H1 (cell line): ENCODE results near the gene HECTD3. TPM values are rescaled to one million over a fixed set of nuclear protein-coding genes. Genes with fewer than 3 reads are reported as not detected.

Experiments used
- CTCF ChIA-PET: fragments of 300-600 bp; sonication (Branson Sonifier 250); formaldehyde crosslinking; loops from one replicate; lab custom pipeline; 2021; ENCODE audit not compliant: partially characterized antibody; lab: Charles Lee
- POLR2A ChIA-PET: fragments of 300-600 bp; sonication (Branson Sonifier 250); formaldehyde crosslinking; loops from one replicate; lab custom pipeline; 2021; ENCODE audit warnings: inconsistent platforms; ENCODE audit not compliant: partially characterized antibody; lab: Charles Lee
- DNase-seq, 2 experiments: peaks; one replicate each; pipeline versions ENCODE4 v3.0.0 to v3.0.0-alpha.2; 2010 to 2022; ENCODE audit warnings: low spot score in 2 of 2, low read depth in 1 of 2, mixed read lengths in 1 of 2
- FAIRE-seq: peaks from 2 replicates; lab custom pipeline; 2011; peaks lifted over from hg19 to GRCh38; lab: Jason Lieb, UNC
- H2AFZ ChIP-seq: 2 replicates; pipeline ENCODE4 v1.8.1; 2012; ENCODE audit warnings: low read length, inconsistent platforms
- H2AK5ac ChIP-seq: 2 replicates; pipeline ENCODE4 v1.6.1; 2013; ENCODE audit warnings: low read depth, low read length
- H2BK120ac ChIP-seq: replicated peaks from 2 replicates; pipeline ENCODE3; 2013; ENCODE audit warnings: low read depth, low read length, inconsistent platforms
- H2BK12ac ChIP-seq: 2 replicates; pipeline ENCODE4 v1.6.1; 2013; ENCODE audit warnings: low read depth, low read length
- H2BK15ac ChIP-seq: 2 replicates; pipeline ENCODE4 v1.6.1; 2013; ENCODE audit warnings: low read length
- H2BK20ac ChIP-seq: 2 replicates; pipeline ENCODE4 v1.6.1; 2013; ENCODE audit warnings: low read length
- H2BK5ac ChIP-seq: 2 replicates; pipeline ENCODE4 v1.6.1; 2013; ENCODE audit warnings: low read depth, low read length
- H3K14ac ChIP-seq: 2 replicates; pipeline ENCODE4 v1.6.1; 2013; ENCODE audit warnings: inconsistent platforms; ENCODE audit not compliant: insufficient read length
- H3K18ac ChIP-seq: 2 replicates; pipeline ENCODE4 v1.6.1; 2013; ENCODE audit warnings: low read length; ENCODE audit errors: extremely low read depth
- H3K23ac ChIP-seq: 2 replicates; pipeline ENCODE4 v1.6.1; 2013; ENCODE audit warnings: inconsistent platforms; ENCODE audit not compliant: insufficient read length
- H3K23me2 ChIP-seq: 2 replicates; pipeline ENCODE4 v1.6.1; 2013; ENCODE audit warnings: low read depth, low read length
- H3K27ac ChIP-seq: 2 replicates; pipeline ENCODE4 v1.6.1; 2011; ENCODE audit warnings: low read depth, low read length, inconsistent platforms
- H3K27me3 ChIP-seq, 4 experiments: replicated peaks in 1 of 4; 1 replicate in 1 of 4; 2 replicates in 3 of 4; pipeline versions ENCODE4 v1.6.1 to v1.8.1; 2011 to 2013; ENCODE audit warnings: low read length in 3 of 4, mild to moderate bottlenecking in 3 of 4, inconsistent platforms in 2 of 4, mixed read lengths in 2 of 4, moderate library complexity in 1 of 4; ENCODE audit not compliant: control insufficient read depth in 3 of 4, insufficient read depth in 3 of 4; ENCODE audit errors: extremely low read depth in 1 of 4
- H3K36me3 ChIP-seq, 4 experiments: 2 replicates each; pipeline versions ENCODE4 v1.6.1 to v1.8.1; 2011 to 2013; ENCODE audit warnings: mild to moderate bottlenecking in 4 of 4, low read length in 3 of 4, moderate library complexity in 2 of 4, control low read depth in 1 of 4, inconsistent platforms in 1 of 4; ENCODE audit not compliant: insufficient read depth in 4 of 4, control insufficient read depth in 2 of 4
- H3K4ac ChIP-seq: replicated peaks from 2 replicates; pipeline ENCODE3; 2013; ENCODE audit warnings: low read length, low read depth, mixed read lengths, inconsistent platforms; ENCODE audit not compliant: insufficient read length
- H3K4me1 ChIP-seq, 4 experiments: replicated peaks in 1 of 4; 1 replicate in 1 of 4; 2 replicates in 3 of 4; pipeline versions ENCODE4 v1.6.1 to v1.8.1; 2011 to 2013; ENCODE audit warnings: low read length in 3 of 4, inconsistent platforms in 2 of 4, mixed read lengths in 1 of 4; ENCODE audit not compliant: insufficient read depth in 4 of 4, control insufficient read depth in 3 of 4
- H3K4me2 ChIP-seq, 2 experiments: 2 replicates each; pipeline versions ENCODE4 v1.6.1 to v1.8.1; 2011 to 2013; ENCODE audit warnings: low read depth in 2 of 2, low read length in 2 of 2, control low read depth in 1 of 2, inconsistent platforms in 1 of 2, mild to moderate bottlenecking in 1 of 2; ENCODE audit not compliant: insufficient read depth in 1 of 2
- H3K4me3 ChIP-seq, 4 experiments: fragments of 200-600, 300-600 bp in 1 of 4; sonication (generic), shearing (Covaris generic), sonication (Bioruptor Twin) in 1 of 4; 2 replicates each; pipeline versions ENCODE4 v1.5.1 to v1.8.1; 2011 to 2016; ENCODE audit warnings: low read length in 4 of 4, low read depth in 3 of 4, control low read depth in 2 of 4, inconsistent platforms in 2 of 4, mild to moderate bottlenecking in 2 of 4, mixed read lengths in 1 of 4, moderate library complexity in 1 of 4; ENCODE audit not compliant: insufficient read depth in 2 of 4; ENCODE audit errors: extremely low read depth in 1 of 4
- H3K56ac ChIP-seq: replicated peaks from 2 replicates; pipeline ENCODE3; 2013; ENCODE audit warnings: low read depth, mild to moderate bottlenecking, mixed read lengths, low read length, inconsistent platforms; ENCODE audit not compliant: insufficient read length
- H3K79me1 ChIP-seq: 2 replicates; pipeline ENCODE4 v1.6.1; 2013; ENCODE audit warnings: low read depth, low read length, control low read depth
- H3K79me2 ChIP-seq, 2 experiments: 2 replicates each; pipeline versions ENCODE4 v1.6.1 to v1.8.1; 2012 to 2013; ENCODE audit warnings: low read length in 2 of 2, mild to moderate bottlenecking in 2 of 2, inconsistent platforms in 1 of 2; ENCODE audit not compliant: insufficient read depth in 2 of 2, control insufficient read depth in 1 of 2
- H3K9ac ChIP-seq, 4 experiments: replicated peaks in 1 of 4; 1 replicate in 1 of 4; 2 replicates in 3 of 4; pipeline versions ENCODE4 v1.6.1 to v1.8.1; 2011 to 2013; ENCODE audit warnings: low read depth in 3 of 4, low read length in 3 of 4, control low read depth in 2 of 4, mild to moderate bottlenecking in 2 of 4, moderate library complexity in 2 of 4, inconsistent platforms in 1 of 4; ENCODE audit errors: extremely low read depth in 1 of 4
- H3K9me3 ChIP-seq, 2 experiments: 2 replicates each; pipeline versions ENCODE4 v1.6.1 to v1.8.1; 2012 to 2013; ENCODE audit warnings: mild to moderate bottlenecking in 2 of 2, moderate library complexity in 2 of 2, control low read depth in 1 of 2, inconsistent platforms in 1 of 2, low read depth in 1 of 2, low read length in 1 of 2, mixed read lengths in 1 of 2; ENCODE audit not compliant: insufficient read depth in 2 of 2
- H4K20me1 ChIP-seq, 2 experiments: replicated peaks in 1 of 2; 2 replicates each; pipeline versions ENCODE3 to v1.8.1; 2011 to 2013; ENCODE audit warnings: inconsistent platforms in 2 of 2, low read length in 2 of 2, mild to moderate bottlenecking in 1 of 2; ENCODE audit not compliant: insufficient read depth in 2 of 2, control insufficient read depth in 1 of 2
- H4K5ac ChIP-seq: 2 replicates; pipeline ENCODE4 v1.6.1; 2013; ENCODE audit warnings: low read length, low read depth, mixed read lengths, inconsistent platforms; ENCODE audit not compliant: insufficient read length
- H4K8ac ChIP-seq: 2 replicates; pipeline ENCODE4 v1.8.0; 2013; ENCODE audit warnings: mild to moderate bottlenecking, moderate library complexity, low read length, inconsistent platforms; ENCODE audit not compliant: insufficient read depth; ENCODE audit errors: extremely low read depth
- H4K91ac ChIP-seq: replicated peaks from 2 replicates; pipeline ENCODE3; 2013; ENCODE audit warnings: low read length, mixed read lengths, inconsistent platforms; ENCODE audit not compliant: insufficient read length
- CBX5 ChIP-seq: fragments of 300-800, 300-1000 bp; sonication (generic); IDR thresholded peaks from 2 replicates; pipeline ENCODE4 v1.7.1; 2016; ENCODE audit warnings: antibody characterized with exemption, low read length, low read depth
- CTBP2 ChIP-seq: IDR thresholded peaks from 2 replicates; pipeline ENCODE4 v1.7.0; 2011; ENCODE audit warnings: borderline replicate concordance, mild to moderate bottlenecking, moderate library complexity, mixed read lengths, low read length; ENCODE audit not compliant: insufficient read depth, insufficient read length
- E2F6 ChIP-seq: IDR thresholded peaks from 2 replicates; pipeline ENCODE4 v1.6.1; 2012; ENCODE audit warnings: inconsistent platforms
- NANOG ChIP-seq: IDR thresholded peaks from 2 replicates; pipeline ENCODE4 v1.6.1; 2011; ENCODE audit warnings: low read length, low read depth, mild to moderate bottlenecking, inconsistent platforms; ENCODE audit not compliant: insufficient read depth, poor library complexity, severe bottlenecking
- RBBP5 ChIP-seq: IDR thresholded peaks from 2 replicates; pipeline ENCODE4 v1.7.1; 2012; ENCODE audit warnings: low read depth, mild to moderate bottlenecking, inconsistent platforms, low read length, moderate library complexity, borderline replicate concordance
- RXRA ChIP-seq: IDR thresholded peaks from 2 replicates; pipeline ENCODE4 v1.6.1; 2011; ENCODE audit warnings: low read depth, mild to moderate bottlenecking, low read length, moderate library complexity; ENCODE audit not compliant: insufficient read depth
- SIN3A ChIP-seq, 2 experiments: IDR thresholded peaks in 1 of 2; conservative IDR thresholded peaks in 1 of 2; 2 replicates each; pipeline ENCODE4 v1.6.1; 2011 to 2012; ENCODE audit warnings: low read length in 2 of 2, improper control_type of control experiment in 1 of 2, low read depth in 1 of 2, mild to moderate bottlenecking in 1 of 2
- SIRT6 ChIP-seq: IDR thresholded peaks from one replicate; pipeline ENCODE4 v1.7.1; 2012; ENCODE audit warnings: low read length, inconsistent platforms
- SIX5 ChIP-seq: IDR thresholded peaks from 2 replicates; pipeline ENCODE4 v1.6.1; 2011; ENCODE audit warnings: mild to moderate bottlenecking, low read depth, low read length
- SP1 ChIP-seq: IDR thresholded peaks from 2 replicates; pipeline ENCODE4 v1.6.1; 2011; ENCODE audit warnings: low read depth, low read length
- SP2 ChIP-seq: IDR thresholded peaks from 2 replicates; pipeline ENCODE4 v1.6.1; 2012; ENCODE audit warnings: mild to moderate bottlenecking, low read length, inconsistent platforms
- WGBS, 2 experiments: shearing (Covaris generic) in 1 of 2; methylation state at CpG; one replicate each; pipeline versions ENCODE4 v1.1.6 to v1.1.7; 2013 to 2015; ENCODE audit warnings: low lambda C conversion rate in 2 of 2, mixed read lengths in 2 of 2, inconsistent platforms in 1 of 2, low coverage in 1 of 2, missing lambda C conversion rate in 1 of 2; ENCODE audit not compliant: insufficient replicate concordance in 2 of 2, insufficient coverage in 1 of 2, insufficient read length in 1 of 2; ENCODE audit errors: extremely low coverage in 1 of 2, missing lambda C conversion rate in 1 of 2; 5-methylcytosine and 5-hydroxymethylcytosine counted together
- polyA plus RNA-seq, 7 experiments: library from polyadenylated mRNA; depleted of rRNA in 3 of 7; stranded (reverse) in 5 of 7; unstranded in 2 of 7; fragments of >200 nt in 5 of 7; fragments of 200-250 nt in 2 of 7; gene quantifications; 1 replicate in 5 of 7; 2 replicates in 1 of 7; 4 replicates in 1 of 7; pipeline versions ENCODE4 v1.2.1 to v1.2.3, GENCODE V29; 2011 to 2013; ENCODE audit warnings: missing spikeins in 2 of 7, mixed read lengths in 2 of 7
- total RNA-seq: library from RNA; stranded (reverse); fragmentation: NEBNext Ultra II Directional; extraction: Animal tissue kit (Norgen Biotek cat#: 25700); gene quantifications from 2 replicates; pipeline ENCODE4 v1.2.1, GENCODE V29; 2021

The HECTD3 gene
- total and polyA plus RNA-seq, 2 of the 8 experiments (the other 6 are each of a cell fraction or from before 2014, with no cell fraction given) = 32.9 to 52.7 TPM

- TF ChIP-seq NANOG (no peak), SIX5 (no peak), E2F6 (no peak), SIN3A (conservative IDR thresholded peaks at IDR 0.05 in 1 of 2, IDR thresholded peaks at IDR 0.05 in 1 of 2; ENCODE audit: low read depth in 1 of 2, low read length in 2 of 2) (no peak), CTBP2 (no peak), SP1 (no peak), SIRT6 (no peak), RXRA (no peak), RBBP5 (no peak), SP2 (no peak), CBX5 (no peak)
- POLR2A ChIA-PET = interaction anchor here (0.6 to 1.4 kb wide), 5 partner anchors 75 to 404 kb away, joined by 3 to 6 read pairs (median 4); no protein-coding TSS in a partner anchor
- no peak overlapping the region for H3K4me3 ChIP-seq
- peaks cover 0 to 5% (median 4%) of the 10 kb centered on the region in 4 experiments; a peak in 5 of 7 replicates for H3K4me1 ChIP-seq
- H2BK20ac ChIP-seq = no peak overlapping the region
- H2BK15ac ChIP-seq = no peak overlapping the region
- no peak overlapping the region for H4K5ac ChIP-seq
- WGBS, 2 experiments = 65% methylated on average over 2 of the region's 2 CpGs; no CpG with 5 or more reads in 1 of the 2 experiments
- H3K79me2 ChIP-seq = no peaks in the 10 kb centered on the region; a peak in 1 of 4 replicates
- H3K27me3 ChIP-seq = no peaks in the 10 kb centered on the region
- no peak overlapping the region for H4K91ac ChIP-seq
- FAIRE-seq (no peak), DNase-seq (no peak)
- H2BK120ac ChIP-seq = no peak overlapping the region
- peaks cover 5% of the 10 kb centered on the region; the same call in 1 of the 2 replicates for H3K23me2 ChIP-seq
- no peak overlapping the region for H3K56ac ChIP-seq
- H3K9me3 ChIP-seq = no peaks in the 10 kb centered on the region
- H4K20me1 ChIP-seq = peaks cover 0 to 2% of the 10 kb centered on the region in 2 experiments
- H2AFZ ChIP-seq = no peak overlapping the region
- no peak overlapping the region for H2BK12ac ChIP-seq
- H3K4me2 ChIP-seq = no peak overlapping the region
- CTCF ChIA-PET = interaction anchor here (0.7 to 15.4 kb wide), 10 partner anchors 13 to 477 kb away, joined by 3 to 424 read pairs (median 4); partner anchors contain the start of gene HPDL
- H2BK5ac ChIP-seq = no peak overlapping the region
- H3K18ac ChIP-seq = no peak overlapping the region
- no peak overlapping the region for H4K8ac ChIP-seq
- no peak overlapping the region for H3K4ac ChIP-seq
- no peak overlapping the region for H3K27ac ChIP-seq
- H3K9ac ChIP-seq = no peak overlapping the region
- H3K36me3 ChIP-seq = 0 out of 8 replicates have a peak, but pooled peaks cover 0 to 4% (median 2%) of the 10 kb centered on the region in 4 experiments
- H3K79me1 ChIP-seq = no peaks in the 10 kb centered on the region
- H3K23ac ChIP-seq = no peak overlapping the region
- H2AK5ac ChIP-seq = no peak overlapping the region
- H3K14ac ChIP-seq = no peak overlapping the region
Observed at GRCh38 chr1:45016090-45016697, 5.1 kb upstream of the HECTD3 start.
